OCI-LY7 (cell line): Measurements from ENCODE around the gene CERS6. TPM values are rescaled to one million over a fixed set of nuclear protein-coding genes. Genes with fewer than 3 reads are reported as not detected.

ENCODE experiments used
- BruUV-seq: library from RNA; stranded (reverse); fragments of 400-500 nt; replicated peaks from 2 replicates; lab custom pipeline; 2021; lab: Mats Ljungman, UMichigan
- CTCF ChIA-PET: fragments of 300-600 bp; sonication (Branson Sonifier 250); formaldehyde crosslinking; loops from one replicate; lab custom pipeline; 2022; ENCODE audit warnings: antibody characterized with exemption; ENCODE audit not compliant: unreplicated experiment; lab: Charles Lee
- POLR2A ChIA-PET: fragments of 300-600 bp; sonication (Branson Sonifier 250); formaldehyde crosslinking; loops from one replicate; lab custom pipeline; 2022; ENCODE audit warnings: antibody characterized with exemption; lab: Charles Lee
- DNase-seq: peaks from one replicate; pipeline ENCODE4 v3.0.0-alpha.2; 2015; ENCODE audit warnings: low spot score
- H2AFZ ChIP-seq: fragments of 200-600 bp; sonication (generic), shearing (Covaris generic); 2 replicates; pipeline ENCODE4 v1.6.1; 2014; ENCODE audit warnings: mild to moderate bottlenecking, antibody characterized with exemption, low read length, moderate library complexity
- H3K27ac ChIP-seq: fragments of 200-600 bp; sonication (generic); 2 replicates; pipeline ENCODE4 v1.5.1; 2014; ENCODE audit warnings: mixed run types, low read depth, mild to moderate bottlenecking, moderate library complexity, low read length, inconsistent platforms; ENCODE audit not compliant: poor library complexity, severe bottlenecking
- H3K36me3 ChIP-seq: fragments of 200-600 bp; sonication (generic); 2 replicates; pipeline ENCODE4 v1.6.1; 2014; ENCODE audit warnings: mild to moderate bottlenecking, antibody characterized with exemption, low read length, moderate library complexity, mixed read lengths; ENCODE audit not compliant: insufficient read depth
- H3K4me1 ChIP-seq: fragments of 200-600 bp; sonication (generic); 2 replicates; pipeline ENCODE4 v1.5.1; 2014; ENCODE audit warnings: mild to moderate bottlenecking, low read length; ENCODE audit not compliant: insufficient read depth, poor library complexity, severe bottlenecking
- H3K4me2 ChIP-seq: fragments of 200-600 bp; sonication (generic); 2 replicates; pipeline ENCODE4 v1.6.1; 2014; ENCODE audit warnings: mild to moderate bottlenecking, low read length
- H3K4me3 ChIP-seq: fragments of 200-600 bp; sonication (generic); 2 replicates; pipeline ENCODE4 v1.5.1; 2014; ENCODE audit warnings: mild to moderate bottlenecking, low read depth, low read length; ENCODE audit not compliant: poor library complexity, severe bottlenecking
- H3K79me2 ChIP-seq: fragments of 200-600 bp; sonication (generic); 2 replicates; pipeline ENCODE4 v1.6.1; 2016; ENCODE audit warnings: low read depth, mild to moderate bottlenecking, low read length, moderate library complexity, mixed read lengths; ENCODE audit not compliant: insufficient read depth
- H3K9me2 ChIP-seq: fragments of 200-600 bp; sonication (generic); 2 replicates; pipeline ENCODE4 v1.6.1; 2016; ENCODE audit warnings: mild to moderate bottlenecking, low read length, mixed read lengths; ENCODE audit not compliant: insufficient read depth
- H3K9me3 ChIP-seq: fragments of 200-600 bp; sonication (generic); 2 replicates; pipeline ENCODE4 v1.6.1; 2014; ENCODE audit warnings: mild to moderate bottlenecking, mixed run types, low read length, mixed read lengths
- H4K20me1 ChIP-seq: fragments of 200-600 bp; sonication (generic); 2 replicates; pipeline ENCODE4 v1.6.1; 2014; ENCODE audit warnings: mild to moderate bottlenecking, antibody characterized with exemption, low read length, moderate library complexity, mixed read lengths; ENCODE audit not compliant: insufficient read depth
- CTCF ChIP-seq: fragments of 200-600 bp; sonication (generic); conservative IDR thresholded peaks from 2 replicates; pipeline ENCODE4 v1.5.1; 2014; ENCODE audit warnings: mild to moderate bottlenecking, antibody characterized with exemption, low read length, moderate library complexity, mixed read lengths
- EZH2phosphoT487 ChIP-seq: fragments of 200-600 bp; sonication (generic); IDR thresholded peaks from 2 replicates; pipeline ENCODE4 v1.6.1; 2018; ENCODE audit warnings: low read depth, borderline replicate concordance, mild to moderate bottlenecking, mixed run types, antibody characterized with exemption, low read length, moderate library complexity, mixed read lengths
- intact Hi-C: fragments of 100-400 bp; cut with micrococcal nuclease; formaldehyde crosslinking; loops from one replicate; pipeline ENCODE4 v1.10.0; 2022; ENCODE audit not compliant: unreplicated experiment
- total RNA-seq, 2 experiments: library from RNA; depleted of rRNA in 1 of 2; stranded (reverse); fragments of >200 nt in 1 of 2; shearing (Covaris generic) in 1 of 2; gene quantifications; 2 replicates each; pipeline ENCODE4 v1.2.3, GENCODE V29; 2014 to 2022

Gene CERS6
- total RNA-seq, 2 experiments from 2014 or later, result 0.04 TPM; not detected in 1

GRCh38 chr2:168811696-168812095 is 355.6 kb downstream of the CERS6 start:
- DNase-seq, result no peak
- ChIA-PET POLR2A (no interaction called here), CTCF (no interaction called here)
- no peaks in the 10 kb centered on the region for H3K9me2 ChIP-seq
- no TSS peak for BruUV-seq
- no peaks in the 10 kb centered on the region for H3K36me3 ChIP-seq
- H3K9me3 ChIP-seq, result no peaks in the 10 kb centered on the region
- H4K20me1 ChIP-seq, result no peaks in the 10 kb centered on the region
- no peaks in the 10 kb centered on the region for H3K79me2 ChIP-seq
- H3K4me3 ChIP-seq, result no peak overlapping the region
- no peak overlapping the region for H3K4me2 ChIP-seq
- H3K27ac ChIP-seq, result no peak overlapping the region
- H2AFZ ChIP-seq, result no peak overlapping the region
- H3K4me1 ChIP-seq, result no peaks in the 10 kb centered on the region
- TF ChIP-seq EZH2phosphoT487 (no peak), CTCF (no peak)
- intact Hi-C loops, result no loop called here

GRCh38 chr2:168814046-168814445 is 358.0 kb downstream of the CERS6 start:
- TF ChIP-seq EZH2phosphoT487, result no peak
- TF ChIP-seq CTCF, result no peak
- ChIA-PET CTCF (no interaction called here), POLR2A (interaction anchor here (1.0 kb wide), 1 partner anchor 12 kb away, joined by 5 read pairs; no protein-coding TSS in a partner anchor)
- no peaks in the 10 kb centered on the region for H4K20me1 ChIP-seq
- H3K4me1 ChIP-seq, result no peaks in the 10 kb centered on the region
- H3K9me2 ChIP-seq, result no peaks in the 10 kb centered on the region
- H3K4me3 ChIP-seq, result no peak overlapping the region
- DNase-seq, result no peak
- H3K9me3 ChIP-seq, result no peaks in the 10 kb centered on the region
- no peak overlapping the region for H3K27ac ChIP-seq
- no peaks in the 10 kb centered on the region for H3K36me3 ChIP-seq
- H2AFZ ChIP-seq, result no peak overlapping the region
- H3K79me2 ChIP-seq, result no peaks in the 10 kb centered on the region
- intact Hi-C loops, result no loop called here
- no peak overlapping the region for H3K4me2 ChIP-seq
- BruUV-seq, result no TSS peak

- no TSS peak for BruUV-seq
- CTCF ChIA-PET, result no interaction called here
- no peak for DNase-seq
- H3K4me2 ChIP-seq, result no peak overlapping the region
- intact Hi-C loops, result no loop called here
- no peaks in the 10 kb centered on the region for H3K36me3 ChIP-seq
- POLR2A ChIA-PET, result interaction anchor here (0.6 to 1.1 kb wide), 2 partner anchors 10 to 21 kb away, joined by 3 to 7 read pairs; no protein-coding TSS in a partner anchor
- H3K79me2 ChIP-seq, result no peaks in the 10 kb centered on the region
- H2AFZ ChIP-seq, result no peak overlapping the region
- H3K9me2 ChIP-seq, result no peaks in the 10 kb centered on the region
- no peaks in the 10 kb centered on the region for H3K4me1 ChIP-seq
- no peak for TF ChIP-seq EZH2phosphoT487
- H4K20me1 ChIP-seq, result no peaks in the 10 kb centered on the region
- H3K4me3 ChIP-seq, result no peak overlapping the region
- no peak overlapping the region for H3K27ac ChIP-seq
- H3K9me3 ChIP-seq, result no peaks in the 10 kb centered on the region
Observed at GRCh38 chr2:168814939-168815907, 359.2 kb downstream of the CERS6 start.
